ENCODE measurements around the gene RRAGD. TPM values are rescaled to one million over a fixed set of nuclear protein-coding genes. Genes with fewer than 3 reads are reported as not detected.

Gene RRAGD
- total and polyA plus RNA-seq, 2 of the 8 experiments (the other 6 are each of a cell fraction or from before 2014, with no cell fraction given), result 7.2 to 30.8 TPM

- no peak overlapping the region for H2BK20ac ChIP-seq (ENCODE audit: low read length)
- DNase-seq (ENCODE audit: low read depth in 1 of 2, low spot score in 2 of 2) (no peak), FAIRE-seq (no peak)
- H3K4me3 ChIP-seq (ENCODE audit: extremely low read depth in 1 of 4, insufficient read depth in 2 of 4, low read depth in 3 of 4, low read length in 4 of 4), result no peak overlapping the region; a peak in 1 of 8 replicates
- no peak overlapping the region for H3K18ac ChIP-seq (ENCODE audit: extremely low read depth, low read length)
- H4K5ac ChIP-seq (ENCODE audit: insufficient read length, low read depth, low read length), result no peak overlapping the region
- H2BK15ac ChIP-seq (ENCODE audit: low read length), result no peak overlapping the region
- H2BK120ac ChIP-seq (replicated peaks; ENCODE audit: low read depth, low read length), result no peak overlapping the region
- no peaks in the 10 kb centered on the region for H3K27me3 ChIP-seq (replicated peaks in 1 of 4; ENCODE audit: control insufficient read depth in 3 of 4, extremely low read depth in 1 of 4, insufficient read depth in 3 of 4, low read length in 3 of 4)
- no peak overlapping the region for H3K23ac ChIP-seq (ENCODE audit: insufficient read length)
- ChIA-PET CTCF (ENCODE audit: partially characterized antibody) (interaction anchor here (0.6 to 1.6 kb wide), 6 partner anchors 8 to 541 kb away, joined by 3 to 4 read pairs (median 3); no protein-coding TSS in a partner anchor), POLR2A (ENCODE audit: partially characterized antibody) (interaction anchor here (0.6 to 1.3 kb wide), 3 partner anchors 34 to 58 kb away, joined by 3 read pairs; no protein-coding TSS in a partner anchor)
- no peak overlapping the region for H4K8ac ChIP-seq (ENCODE audit: extremely low read depth, insufficient read depth, low read length)
- H3K9ac ChIP-seq (replicated peaks in 1 of 4; ENCODE audit: extremely low read depth in 1 of 4, low read depth in 3 of 4, low read length in 3 of 4), result no peak overlapping the region
- H4K91ac ChIP-seq (replicated peaks; ENCODE audit: insufficient read length, low read length), result no peak overlapping the region
- H3K9me3 ChIP-seq (ENCODE audit: insufficient read depth in 2 of 2, low read depth in 1 of 2, low read length in 1 of 2), result peaks cover 12% of the 10 kb centered on the region in 2 experiments; a peak in 3 of 4 replicates
- H3K23me2 ChIP-seq (ENCODE audit: low read depth, low read length), result no peaks in the 10 kb centered on the region; the same call in 1 of the 2 replicates
- peaks cover 0 to 2% (median 0%) of the 10 kb centered on the region in 4 experiments; a peak in 1 of 7 replicates for H3K4me1 ChIP-seq (replicated peaks in 1 of 4; ENCODE audit: control insufficient read depth in 3 of 4, insufficient read depth in 4 of 4, low read length in 3 of 4)
- H3K27ac ChIP-seq (ENCODE audit: low read depth, low read length), result no peak overlapping the region
- no peaks in the 10 kb centered on the region for H4K20me1 ChIP-seq (replicated peaks in 1 of 2; ENCODE audit: control insufficient read depth in 1 of 2, insufficient read depth in 2 of 2, low read length in 2 of 2)
- no peaks in the 10 kb centered on the region for H3K79me2 ChIP-seq (ENCODE audit: control insufficient read depth in 1 of 2, insufficient read depth in 2 of 2, low read length in 2 of 2)
- H2AFZ ChIP-seq (ENCODE audit: low read length), result no peak overlapping the region
- H3K4me2 ChIP-seq (ENCODE audit: insufficient read depth in 1 of 2, low read depth in 2 of 2, low read length in 2 of 2), result peak overlapping the region in 1 of 2 experiments; percentile 12; a peak in 1 of 4 replicates
- no peak overlapping the region for H2BK5ac ChIP-seq (ENCODE audit: low read depth, low read length)
- no peaks in the 10 kb centered on the region; a peak in 1 of 8 replicates for H3K36me3 ChIP-seq (ENCODE audit: control insufficient read depth in 2 of 4, insufficient read depth in 4 of 4, low read length in 3 of 4)
- no peak overlapping the region for H3K4ac ChIP-seq (replicated peaks; ENCODE audit: insufficient read length, low read depth, low read length)
- no peak overlapping the region for H2BK12ac ChIP-seq (ENCODE audit: low read depth, low read length)
- no peak overlapping the region for H3K56ac ChIP-seq (replicated peaks; ENCODE audit: insufficient read length, low read depth, low read length)
- H3K79me1 ChIP-seq (ENCODE audit: low read depth, low read length), result no peaks in the 10 kb centered on the region
- no peak overlapping the region for H3K14ac ChIP-seq (ENCODE audit: insufficient read length)
- H2AK5ac ChIP-seq (ENCODE audit: low read depth, low read length), result no peak overlapping the region
- no peak for TF ChIP-seq NRF1 (IDR thresholded peaks at IDR 0.05; ENCODE audit: low read depth, low read length)
Measured at GRCh38 chr6:89317067-89317466, 95.0 kb downstream of the RRAGD start.
